ENCODE results near the gene FGD6. TPM values are rescaled to one million over a fixed set of nuclear protein-coding genes. Genes with fewer than 3 reads are reported as not detected.
A peak's percentile ranks its signal among the peaks of the same experiment; 100 is the strongest.
"Not testable (repeated sequence)": the region's sequence is repeated elsewhere in the genome, so short reads cannot be mapped to it uniquely, and the experiment has no call there.

Gene FGD6
- total RNA-seq, 1 experiment from 2014 or later, result 0.92 TPM

- no peak for DNase-seq (ENCODE audit: low read depth)
Observed at GRCh38 chr12:95126736-95127135, 90.5 kb downstream of the FGD6 start.

GRCh38 chr12:95126076-95126475 is 91.2 kb downstream of the FGD6 start:
- peak; percentile 77 for DNase-seq (ENCODE audit: low read depth)

GRCh38 chr12:95124106-95124505 is 93.2 kb downstream of the FGD6 start:
- no peak for DNase-seq (ENCODE audit: low read depth)

GRCh38 chr12:95118788-95119179 is 98.5 kb downstream of the FGD6 start:
- DNase-seq (ENCODE audit: low read depth), result peak; percentile 34

GRCh38 chr12:95118138-95118787 is 99.0 kb downstream of the FGD6 start:
- DNase-seq (ENCODE audit: low read depth), result peak; percentile 68

- DNase-seq (ENCODE audit: low read depth), result peak; percentile 75
Observed at GRCh38 chr12:95117178-95117599, 100.1 kb downstream of the FGD6 start.

GRCh38 chr12:95116773-95117172 is 100.5 kb downstream of the FGD6 start:
- DNase-seq (ENCODE audit: low read depth), result no peak

GRCh38 chr12:95116341-95116740 is 100.9 kb downstream of the FGD6 start:
- no peak for DNase-seq (ENCODE audit: low read depth)

- no peak for DNase-seq (ENCODE audit: low read depth)
Observed at GRCh38 chr12:95115641-95116040, 101.6 kb downstream of the FGD6 start.

- peak; percentile 24 for DNase-seq (ENCODE audit: low read depth)
Observed at GRCh38 chr12:95114766-95115405, 102.4 kb downstream of the FGD6 start.

- DNase-seq (ENCODE audit: low read depth), result no peak
Observed at GRCh38 chr12:95107362-95107761, 109.9 kb downstream of the FGD6 start.

GRCh38 chr12:95105540-95105939 is 111.7 kb downstream of the FGD6 start:
- no peak for DNase-seq (ENCODE audit: low read depth)

GRCh38 chr12:95104919-95105452 is 112.3 kb downstream of the FGD6 start:
- no peak for DNase-seq (ENCODE audit: low read depth)

GRCh38 chr12:95102916-95103671 is 114.2 kb downstream of the FGD6 start:
- DNase-seq (ENCODE audit: low read depth), result peak; percentile 91

- DNase-seq (ENCODE audit: low read depth), result not testable (repeated sequence)
Observed at GRCh38 chr12:95101957-95102356, 115.3 kb downstream of the FGD6 start.

GRCh38 chr12:95100264-95101190 is 116.7 kb downstream of the FGD6 start:
- DNase-seq (ENCODE audit: low read depth), result no peak

- no peak for DNase-seq (ENCODE audit: low read depth)
Observed at GRCh38 chr12:95099270-95099790, 117.9 kb downstream of the FGD6 start.

- peak; percentile 46 for DNase-seq (ENCODE audit: low read depth)
Observed at GRCh38 chr12:95096852-95097251, 120.4 kb downstream of the FGD6 start.

- no peak for DNase-seq (ENCODE audit: low read depth)
Observed at GRCh38 chr12:95096378-95096777, 120.9 kb downstream of the FGD6 start.

GRCh38 chr12:95095866-95096265 is 121.4 kb downstream of the FGD6 start:
- not testable (repeated sequence) for DNase-seq (ENCODE audit: low read depth)

GRCh38 chr12:95089462-95089861 is 127.8 kb downstream of the FGD6 start:
- no peak for DNase-seq (ENCODE audit: low read depth)

All from LHCN-M2 (cell line).